Kidney (tissue), 22 donors: ENCODE data around the gene ABCG5. TPM values are rescaled to one million over a fixed set of nuclear protein-coding genes. Genes with fewer than 3 reads are reported as not detected.
A peak's percentile ranks its signal among the peaks of the same experiment; 100 is the strongest.

Experiments used
- DNase-seq, 5 donors: peaks; one replicate each; pipeline ENCODE4 v3.0.0-alpha.2; 2013 to 2020
- FAIRE-seq: peaks from 2 replicates; lab custom pipeline; 2012; peaks lifted over from hg19 to GRCh38; lab: Jason Lieb, UNC
- H3K27ac ChIP-seq, 2 donors: one replicate each; pipeline ENCODE4 v1.7.0; 2013; ENCODE audit warnings: low read depth in 2 of 2, low read length in 2 of 2, inconsistent platforms in 1 of 2
- H3K27me3 ChIP-seq: one replicate; pipeline ENCODE4 v1.7.1; 2013; ENCODE audit warnings: low read length, inconsistent platforms; ENCODE audit not compliant: control insufficient read depth, insufficient read depth
- H3K36me3 ChIP-seq, 3 donors: one replicate each; pipeline versions ENCODE4 v1.7.0 to v1.7.1; 2013; ENCODE audit warnings: low read length in 3 of 3, control low read depth in 1 of 3, inconsistent platforms in 1 of 3; ENCODE audit not compliant: insufficient read depth in 3 of 3, control insufficient read depth in 2 of 3
- H3K4me1 ChIP-seq, 3 donors: one replicate each; pipeline versions ENCODE4 v1.7.0 to v1.7.1; 2013; ENCODE audit warnings: low read length in 3 of 3, inconsistent platforms in 1 of 3, low read depth in 1 of 3; ENCODE audit not compliant: control insufficient read depth in 2 of 3, insufficient read depth in 2 of 3
- H3K4me3 ChIP-seq, 3 donors: one replicate each; pipeline versions ENCODE4 v1.7.0 to v1.8.1; 2013; ENCODE audit warnings: low read length in 3 of 3, control low read depth in 1 of 3, inconsistent platforms in 1 of 3
- H3K9ac ChIP-seq, 3 donors: one replicate each; pipeline versions ENCODE4 v1.7.0 to v1.7.1; 2013; ENCODE audit warnings: low read length in 3 of 3, control low read depth in 1 of 3, inconsistent platforms in 1 of 3
- H3K9me3 ChIP-seq, 3 donors: one replicate each; pipeline versions ENCODE4 v1.7.0 to v1.7.1; 2013; ENCODE audit warnings: low read length in 3 of 3, control low read depth in 1 of 3, inconsistent platforms in 1 of 3; ENCODE audit not compliant: control insufficient read depth in 2 of 3, insufficient read depth in 1 of 3
- intact Hi-C: fragments of 100-400 bp; cut with DNase I; formaldehyde crosslinking; loops from one replicate; pipeline ENCODE4 v1.11.1; 2022
- long read RNA-seq, 10 donors: library from polyadenylated mRNA in 1 of 10; unstranded in 1 of 10; transcript quantifications; one replicate each; pipeline ENCODE4 v2.0.0 and lab custom pipeline, GENCODE V29; 2021 to 2026
- polyA plus RNA-seq: library from polyadenylated mRNA; stranded (reverse); fragments of 350-450 nt; fragmentation: Illumina TruSeq; extraction: RNeasy Lipid Tissue Mini Kit (QIAGEN cat#74804); gene quantifications from one replicate; pipeline ENCODE4 v1.2.3, GENCODE V29; 2014; ENCODE audit warnings: low read depth, low replicate concordance; ENCODE audit not compliant: insufficient read depth
- total RNA-seq: library from RNA; stranded (reverse); fragmentation: NEBNext Ultra II Directional; extraction: Animal tissue kit (Norgen Biotek cat#: 25700); gene quantifications from one replicate; pipeline ENCODE4 v1.2.1, GENCODE V29; 2021
- TF ChIP-seq, protein P1 (sequence below): IDR thresholded peaks from 3 replicates; pipeline ENCODE4 v1.5.1; 2012; ENCODE audit warnings: mild to moderate bottlenecking, moderate library complexity, borderline replicate concordance; ENCODE audit not compliant: insufficient read depth; ENCODE audit errors: extremely low read depth
- donor health status: control.
- donor health status: control.
- donor health status: control.
- donor health status: control.
- donor health status: control.
- donor health status: DM: yes; HTN: yes; CAD: no.
- donor health status: Normal renal cell carcinoma (clear cell type).

Gene ABCG5
- total RNA-seq = not detected
- polyA plus RNA-seq = not detected
- long read RNA-seq, donor 1, partial matches to known transcripts = 5 of 5 reads
- long read RNA-seq, donor 1, other reads (novel, unspliced or antisense) = 0 of 5 reads
- long read RNA-seq, donor 2 = 0 reads
- long read RNA-seq, donor 3 = 0 reads
- long read RNA-seq, donor 4 = 0 reads
- long read RNA-seq, donor 5 = 0 reads
- long read RNA-seq, donor 6 = 0 reads
- long read RNA-seq, donor 7 = 0 reads
- long read RNA-seq, donor 8 = 0 reads
- long read RNA-seq, donor 9 = 0 reads
- long read RNA-seq, donor 10 = 0 reads

DNA sequence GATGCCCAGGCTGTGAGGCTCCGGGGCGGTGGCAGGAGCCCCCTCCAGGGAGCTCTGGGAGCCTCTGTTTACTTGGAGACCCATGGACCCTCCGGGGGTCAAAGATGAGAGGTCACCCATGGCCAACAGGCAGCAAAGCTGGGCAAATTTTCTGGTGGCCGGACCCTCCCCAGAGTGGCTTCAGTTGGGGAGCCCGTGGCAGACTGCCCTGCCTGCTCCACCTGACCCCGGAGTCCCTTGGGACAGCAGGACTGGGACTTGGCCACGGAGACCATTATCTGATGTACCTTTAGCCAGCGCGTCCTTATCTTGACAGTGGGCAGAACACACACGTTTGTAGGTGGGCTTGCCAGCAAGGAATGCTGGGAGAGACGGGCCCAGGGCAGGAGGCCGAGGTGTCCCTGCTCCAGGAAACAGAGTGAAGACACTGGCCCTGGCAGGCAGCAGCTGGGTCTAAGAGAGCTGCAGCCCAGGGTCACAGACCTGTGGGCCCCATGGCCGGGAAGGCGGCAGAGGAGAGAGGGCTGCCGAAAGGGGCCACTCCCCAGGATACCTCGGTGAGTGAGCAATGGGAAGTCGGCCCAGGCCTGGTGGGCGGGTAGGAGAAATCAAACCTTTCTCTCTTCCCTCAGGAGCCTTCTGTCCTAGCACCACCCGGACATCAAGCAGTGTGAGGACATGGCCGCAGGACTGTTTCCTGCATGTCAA is at the start of gene ABCG5, which contains the start of gene ABCG8:
Gene ABCG5 (minus strand): TSS at position 280 of the 708 bp plus-strand sequence. CDS start 160 bp downstream, at position 120.
Gene ABCG8 (plus strand): TSS at position 412 of the 708 bp plus-strand sequence. CDS start 83 bp downstream, at position 495.
- FAIRE-seq = no peak
- no peaks in the 10 kb centered on the region for H3K27me3 ChIP-seq
- peak in 1 of 5 donors; percentile 65 for DNase-seq
- H3K4me3 ChIP-seq = no peak within 1 kb of the TSS
- TF ChIP-seq, protein P1, sequence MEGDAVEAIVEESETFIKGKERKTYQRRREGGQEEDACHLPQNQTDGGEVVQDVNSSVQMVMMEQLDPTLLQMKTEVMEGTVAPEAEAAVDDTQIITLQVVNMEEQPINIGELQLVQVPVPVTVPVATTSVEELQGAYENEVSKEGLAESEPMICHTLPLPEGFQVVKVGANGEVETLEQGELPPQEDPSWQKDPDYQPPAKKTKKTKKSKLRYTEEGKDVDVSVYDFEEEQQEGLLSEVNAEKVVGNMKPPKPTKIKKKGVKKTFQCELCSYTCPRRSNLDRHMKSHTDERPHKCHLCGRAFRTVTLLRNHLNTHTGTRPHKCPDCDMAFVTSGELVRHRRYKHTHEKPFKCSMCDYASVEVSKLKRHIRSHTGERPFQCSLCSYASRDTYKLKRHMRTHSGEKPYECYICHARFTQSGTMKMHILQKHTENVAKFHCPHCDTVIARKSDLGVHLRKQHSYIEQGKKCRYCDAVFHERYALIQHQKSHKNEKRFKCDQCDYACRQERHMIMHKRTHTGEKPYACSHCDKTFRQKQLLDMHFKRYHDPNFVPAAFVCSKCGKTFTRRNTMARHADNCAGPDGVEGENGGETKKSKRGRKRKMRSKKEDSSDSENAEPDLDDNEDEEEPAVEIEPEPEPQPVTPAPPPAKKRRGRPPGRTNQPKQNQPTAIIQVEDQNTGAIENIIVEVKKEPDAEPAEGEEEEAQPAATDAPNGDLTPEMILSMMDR = no peak
- no peaks in the 10 kb centered on the region for H3K9me3 ChIP-seq
- H3K36me3 ChIP-seq = no peaks in the 10 kb centered on the region
- no peaks in the 10 kb centered on the region for H3K4me1 ChIP-seq
- intact Hi-C loops = no loop called here
- H3K9ac ChIP-seq = no peak within 1 kb of the TSS
- no peak within 1 kb of the TSS for H3K27ac ChIP-seq

DNA sequence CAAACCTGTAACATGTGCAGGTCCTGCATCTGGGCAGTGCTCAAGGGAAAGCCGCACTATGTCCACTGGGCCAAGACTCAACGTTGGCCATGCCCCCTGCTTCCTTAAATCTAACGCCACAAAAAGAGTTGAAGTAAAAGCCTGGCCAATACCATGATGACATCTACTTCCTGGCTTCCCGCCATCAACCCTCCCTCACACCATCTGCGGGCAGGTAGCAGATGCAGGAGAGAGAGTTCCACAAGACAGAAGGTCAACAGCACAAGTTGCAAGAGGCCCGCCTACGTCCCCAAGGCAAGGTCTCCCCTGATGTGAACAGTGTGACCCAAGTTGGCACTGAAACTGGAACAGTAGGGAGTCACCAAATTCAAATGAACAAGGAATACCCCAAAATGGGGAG is 48.5 kb upstream of the ABCG5 start:
- Histone ChIP-seq H3K27ac (no peak overlapping the region), H3K4me3 (no peak overlapping the region), H3K9ac (no peak overlapping the region), H3K36me3 (peaks cover 4 to 37% (median 11%) of the 10 kb centered on the region in 3 donors), H3K27me3 (no peaks in the 10 kb centered on the region), H3K9me3 (no peaks in the 10 kb centered on the region), H3K4me1 (peaks cover 0 to 6% (median 4%) of the 10 kb centered on the region in 3 donors)
- intact Hi-C loops = no loop called here
- TF ChIP-seq, protein P1 = no peak
- FAIRE-seq (no peak), DNase-seq (no peak)

DNA sequence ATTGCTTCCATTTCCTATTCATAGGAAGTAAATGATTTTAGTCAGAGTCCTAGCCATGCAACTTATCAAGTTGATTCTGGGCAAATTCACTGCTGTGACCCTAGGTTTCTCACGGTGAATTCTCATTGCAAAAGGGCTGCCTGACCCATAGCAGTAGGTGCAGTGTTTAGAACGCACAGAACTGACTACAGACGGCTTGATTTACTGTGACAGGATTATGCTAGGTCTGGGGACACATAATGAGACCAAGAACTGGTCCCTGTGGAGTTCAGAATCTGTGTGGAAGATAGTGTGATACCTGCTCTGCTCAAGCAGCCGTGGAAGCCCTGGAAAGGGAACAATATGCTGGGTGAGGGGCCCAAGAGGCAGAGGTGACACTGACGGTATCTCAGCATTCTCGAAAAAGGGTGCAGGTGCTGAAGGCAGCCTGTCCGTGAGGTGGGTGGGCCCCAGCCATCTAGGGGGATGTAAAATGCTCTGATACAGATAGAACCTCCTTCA is 46.5 kb upstream of the ABCG5 start:
- Histone ChIP-seq H3K9me3 (no peaks in the 10 kb centered on the region), H3K36me3 (peaks cover 0 to 21% (median 7%) of the 10 kb centered on the region in 3 donors), H3K27me3 (no peaks in the 10 kb centered on the region), H3K9ac (no peak overlapping the region), H3K4me1 (peaks cover 0 to 8% (median 4%) of the 10 kb centered on the region in 3 donors), H3K27ac (peak overlapping the region; percentile 32 to 33), H3K4me3 (no peak overlapping the region)
- FAIRE-seq = no peak
- TF ChIP-seq, protein P1 = no peak
- intact Hi-C loops = no loop called here
- no peak for DNase-seq
